ENCODE data around the gene RIMBP2.

DNA sequence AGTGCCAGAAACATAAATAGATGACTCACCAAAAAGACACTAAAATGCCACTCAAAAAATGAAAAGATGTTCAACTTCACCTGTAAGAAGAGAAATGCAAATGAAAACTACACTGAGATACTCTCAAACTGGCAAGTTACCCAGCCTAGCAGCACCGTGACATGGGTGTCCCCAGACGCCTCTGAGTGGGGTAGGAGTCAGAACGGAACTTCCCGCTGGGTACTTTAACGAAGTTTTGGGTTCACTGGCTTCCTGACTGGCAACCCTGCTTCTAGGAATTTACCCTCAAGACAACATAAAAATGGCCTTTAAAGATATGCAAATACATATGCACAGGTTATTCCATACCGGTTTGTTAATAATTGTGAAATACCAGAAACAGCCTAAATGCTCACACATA is 52.6 kb downstream of the RIMBP2 start:
- TF ChIP-seq, protein P1, sequence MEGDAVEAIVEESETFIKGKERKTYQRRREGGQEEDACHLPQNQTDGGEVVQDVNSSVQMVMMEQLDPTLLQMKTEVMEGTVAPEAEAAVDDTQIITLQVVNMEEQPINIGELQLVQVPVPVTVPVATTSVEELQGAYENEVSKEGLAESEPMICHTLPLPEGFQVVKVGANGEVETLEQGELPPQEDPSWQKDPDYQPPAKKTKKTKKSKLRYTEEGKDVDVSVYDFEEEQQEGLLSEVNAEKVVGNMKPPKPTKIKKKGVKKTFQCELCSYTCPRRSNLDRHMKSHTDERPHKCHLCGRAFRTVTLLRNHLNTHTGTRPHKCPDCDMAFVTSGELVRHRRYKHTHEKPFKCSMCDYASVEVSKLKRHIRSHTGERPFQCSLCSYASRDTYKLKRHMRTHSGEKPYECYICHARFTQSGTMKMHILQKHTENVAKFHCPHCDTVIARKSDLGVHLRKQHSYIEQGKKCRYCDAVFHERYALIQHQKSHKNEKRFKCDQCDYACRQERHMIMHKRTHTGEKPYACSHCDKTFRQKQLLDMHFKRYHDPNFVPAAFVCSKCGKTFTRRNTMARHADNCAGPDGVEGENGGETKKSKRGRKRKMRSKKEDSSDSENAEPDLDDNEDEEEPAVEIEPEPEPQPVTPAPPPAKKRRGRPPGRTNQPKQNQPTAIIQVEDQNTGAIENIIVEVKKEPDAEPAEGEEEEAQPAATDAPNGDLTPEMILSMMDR (IDR thresholded peaks at IDR 0.05; ENCODE audit: low read depth, low read length), result no peak
- no peak for TF ChIP-seq EZH2phosphoT487 (IDR thresholded peaks at IDR 0.05; ENCODE audit: low read depth)

Measured in OCI-LY3 (cell line).